ENCODE results near the gene KEL.

Gene KEL

GRCh38 chr7:142908290-142908689, 53.9 kb downstream of the KEL start:
- in situ Hi-C loops (cut with MboI; ENCODE audit: low pct_unique_long_range_greater_than_20kb, low sequenced_read_pairs): no loop called here
- DNase-seq: no peak

- in situ Hi-C loops (cut with MboI; ENCODE audit: low pct_unique_long_range_greater_than_20kb, low sequenced_read_pairs): no loop called here
Observed at GRCh38 chr7:142906643-142907042, 55.5 kb downstream of the KEL start.

GRCh38 chr7:142905759-142906158, 56.4 kb downstream of the KEL start:
- in situ Hi-C loops (cut with MboI; ENCODE audit: low pct_unique_long_range_greater_than_20kb, low sequenced_read_pairs): no loop called here
- no peak for DNase-seq

More at GRCh38 chr7:142906643-142907042, 55.5 kb downstream of the KEL start:
- DNase-seq: no peak

GRCh38 chr7:142904128-142904527, 58.0 kb downstream of the KEL start:
- in situ Hi-C loops (cut with MboI; ENCODE audit: low pct_unique_long_range_greater_than_20kb, low sequenced_read_pairs): no loop called here
- DNase-seq: no peak

- no peak for DNase-seq
- in situ Hi-C loops (cut with MboI; ENCODE audit: low pct_unique_long_range_greater_than_20kb, low sequenced_read_pairs): no loop called here
Observed at GRCh38 chr7:142901426-142902259, 60.5 kb downstream of the KEL start.

GRCh38 chr7:142899661-142900060, 62.5 kb downstream of the KEL start:
- DNase-seq: no peak
- in situ Hi-C loops (cut with MboI; ENCODE audit: low pct_unique_long_range_greater_than_20kb, low sequenced_read_pairs): no loop called here

GRCh38 chr7:142898377-142899170, 63.6 kb downstream of the KEL start:
- in situ Hi-C loops (cut with MboI; ENCODE audit: low pct_unique_long_range_greater_than_20kb, low sequenced_read_pairs): no loop called here

GRCh38 chr7:142897691-142898090, 64.5 kb downstream of the KEL start:
- in situ Hi-C loops (cut with MboI; ENCODE audit: low pct_unique_long_range_greater_than_20kb, low sequenced_read_pairs): no loop called here
- no peak for DNase-seq

More at GRCh38 chr7:142898377-142899170, 63.6 kb downstream of the KEL start:
- DNase-seq: no peak

GRCh38 chr7:142896741-142897379, 65.3 kb downstream of the KEL start:
- no peak for DNase-seq
- in situ Hi-C loops (cut with MboI; ENCODE audit: low pct_unique_long_range_greater_than_20kb, low sequenced_read_pairs): no loop called here

- DNase-seq: no peak
- in situ Hi-C loops (cut with MboI; ENCODE audit: low pct_unique_long_range_greater_than_20kb, low sequenced_read_pairs): no loop called here
Observed at GRCh38 chr7:142896151-142896550, 66.0 kb downstream of the KEL start.

- DNase-seq: no peak
- in situ Hi-C loops (cut with MboI; ENCODE audit: low pct_unique_long_range_greater_than_20kb, low sequenced_read_pairs): no loop called here
Observed at GRCh38 chr7:142894985-142895593, 67.1 kb downstream of the KEL start.

GRCh38 chr7:142894112-142894984, 67.8 kb downstream of the KEL start:
- in situ Hi-C loops (cut with MboI; ENCODE audit: low pct_unique_long_range_greater_than_20kb, low sequenced_read_pairs): no loop called here
- no peak for DNase-seq

GRCh38 chr7:142892951-142893350, 69.2 kb downstream of the KEL start:
- in situ Hi-C loops (cut with MboI; ENCODE audit: low pct_unique_long_range_greater_than_20kb, low sequenced_read_pairs): no loop called here
- DNase-seq: no peak

- DNase-seq: no peak
- in situ Hi-C loops (cut with MboI; ENCODE audit: low pct_unique_long_range_greater_than_20kb, low sequenced_read_pairs): no loop called here
Observed at GRCh38 chr7:142891490-142892082, 70.6 kb downstream of the KEL start.
